CD4-positive, alpha-beta T cell treated with Interferon alpha-2 for 1 hour (primary cell): ENCODE measurements around the gene CLEC18A.
A peak's percentile ranks its signal among the peaks of the same experiment; 100 is the strongest.
"Not testable (repeated sequence)": the region's sequence is repeated elsewhere in the genome, so short reads cannot be mapped to it uniquely, and the experiment has no call there.

ENCODE experiments used
- DNase-seq, 2 donors: peaks; one replicate each; pipeline ENCODE4 v3.0.0-alpha.2; 2020 to 2022

Gene CLEC18A

GRCh38 chr16:69951017-69951671, at the start of gene CLEC18A:
TSS of gene CLEC18A (plus strand) at chr16:69951334. CDS start at chr16:69951367, 33 bp downstream.
- not testable (repeated sequence) for DNase-seq

- DNase-seq: no peak
These were observed 47.2 kb upstream of the CLEC18A start for GRCh38 chr16:69903865-69904415.

- no peak for DNase-seq
These were observed 46.5 kb upstream of the CLEC18A start for GRCh38 chr16:69904495-69905170.

- DNase-seq: no peak
These were observed 46.0 kb upstream of the CLEC18A start for GRCh38 chr16:69905171-69905555.

GRCh38 chr16:69906838-69907401, 44.2 kb upstream of the CLEC18A start:
- no peak for DNase-seq

GRCh38 chr16:69909043-69909442, 42.1 kb upstream of the CLEC18A start:
- DNase-seq: no peak

- no peak for DNase-seq
These were observed 41.4 kb upstream of the CLEC18A start for GRCh38 chr16:69909760-69910159.

- no peak for DNase-seq
These were observed 40.2 kb upstream of the CLEC18A start for GRCh38 chr16:69910964-69911363.

- DNase-seq: no peak
These were observed 34.7 kb upstream of the CLEC18A start for GRCh38 chr16:69916462-69916861.

- no peak for DNase-seq
These were observed 33.8 kb upstream of the CLEC18A start for GRCh38 chr16:69917311-69917710.

- DNase-seq: no peak
These were observed 33.4 kb upstream of the CLEC18A start for GRCh38 chr16:69917739-69918138.

GRCh38 chr16:69918241-69918640, 32.9 kb upstream of the CLEC18A start:
- no peak for DNase-seq

- no peak for DNase-seq
These were observed 30.0 kb upstream of the CLEC18A start for GRCh38 chr16:69921127-69921526.

- no peak for DNase-seq
These were observed 28.9 kb upstream of the CLEC18A start for GRCh38 chr16:69922200-69922599.

GRCh38 chr16:69924041-69924775, 26.9 kb upstream of the CLEC18A start:
- no peak for DNase-seq

GRCh38 chr16:69924777-69925191, 26.4 kb upstream of the CLEC18A start:
- DNase-seq: no peak

GRCh38 chr16:69925311-69925710, 25.8 kb upstream of the CLEC18A start:
- DNase-seq: no peak

- no peak for DNase-seq
These were observed 24.9 kb upstream of the CLEC18A start for GRCh38 chr16:69926241-69926640.

- no peak for DNase-seq
These were observed 23.9 kb upstream of the CLEC18A start for GRCh38 chr16:69927056-69927757.

- DNase-seq: no peak
These were observed 22.2 kb upstream of the CLEC18A start for GRCh38 chr16:69928856-69929400.

GRCh38 chr16:69929480-69929879, 21.7 kb upstream of the CLEC18A start:
- DNase-seq: no peak

GRCh38 chr16:69930117-69930776, 20.9 kb upstream of the CLEC18A start:
- peak; percentile 27 to 60 for DNase-seq
